Amniotic epithelial cell (primary cell): ENCODE data around the gene VMO1.
"Not testable (repeated sequence)": the region's sequence is repeated elsewhere in the genome, so short reads cannot be mapped to it uniquely, and the experiment has no call there.

Experiments used
- DNase-seq: peaks from one replicate; pipeline ENCODE4 v3.0.0-alpha.2; 2010; ENCODE audit warnings: low read depth

The VMO1 gene

GRCh38 chr17:4786106-4786511, at the start of gene VMO1:
VMO1 (minus strand) TSS chr17:4786364; CDS start chr17:4786352, 12 bp downstream.
- DNase-seq, result peak; percentile 62

- no peak for DNase-seq
Observed at GRCh38 chr17:4834681-4835020, 48.5 kb upstream of the VMO1 start.

- peak; percentile 44 for DNase-seq
Observed at GRCh38 chr17:4833941-4834680, 47.9 kb upstream of the VMO1 start.

- DNase-seq, result peak; percentile 87
Observed at GRCh38 chr17:4833178-4833940, 47.2 kb upstream of the VMO1 start, which contains the start of gene MINK1. MINK1 (plus strand) TSS chr17:4833340; CDS start chr17:4833584, 244 bp downstream.

- not testable (repeated sequence) for DNase-seq
Observed at GRCh38 chr17:4832829-4833177, 46.6 kb upstream of the VMO1 start.

- no peak for DNase-seq
Observed at GRCh38 chr17:4827399-4827798, 41.2 kb upstream of the VMO1 start.

GRCh38 chr17:4823373-4824089, 37.4 kb upstream of the VMO1 start:
- no peak for DNase-seq

- no peak for DNase-seq
Observed at GRCh38 chr17:4822835-4823234, 36.7 kb upstream of the VMO1 start.

GRCh38 chr17:4818276-4818675, 32.1 kb upstream of the VMO1 start:
- no peak for DNase-seq

- DNase-seq, result no peak
Observed at GRCh38 chr17:4816826-4817225, 30.7 kb upstream of the VMO1 start.

- DNase-seq, result no peak
Observed at GRCh38 chr17:4815043-4815675, 29.0 kb upstream of the VMO1 start.

- no peak for DNase-seq
Observed at GRCh38 chr17:4812690-4813089, 26.5 kb upstream of the VMO1 start.

GRCh38 chr17:4811471-4811870, 25.3 kb upstream of the VMO1 start:
- DNase-seq, result no peak

- no peak for DNase-seq
Observed at GRCh38 chr17:4810696-4811290, 24.6 kb upstream of the VMO1 start.

- DNase-seq, result no peak
Observed at GRCh38 chr17:4808378-4808767, 22.2 kb upstream of the VMO1 start.

- no peak for DNase-seq
Observed at GRCh38 chr17:4807605-4808377, 21.6 kb upstream of the VMO1 start.

- DNase-seq, result peak; percentile 60
Observed at GRCh38 chr17:4806777-4807604, 20.8 kb upstream of the VMO1 start, which contains the start of gene PLD2. PLD2 (plus strand) TSS chr17:4807152; CDS start chr17:4807773, 621 bp downstream.

- DNase-seq, result no peak
Observed at GRCh38 chr17:4806456-4806776, 20.3 kb upstream of the VMO1 start.

- DNase-seq, result no peak
Observed at GRCh38 chr17:4802228-4802627, 16.1 kb upstream of the VMO1 start, which contains the start of gene C17orf114. C17orf114 (minus strand) TSS chr17:4802328.

GRCh38 chr17:4800462-4801196, 14.5 kb upstream of the VMO1 start:
- DNase-seq, result no peak
